ENCODE results near the gene BRME1.

GRCh38 chr19:13892870-13893269, 13.0 kb downstream of the BRME1 start:
- no peak for TF ChIP-seq POLR2AphosphoS5 (IDR thresholded peaks at IDR 0.05; ENCODE audit: borderline replicate concordance, low read depth, low read length)
- TF ChIP-seq EZH2 (IDR thresholded peaks at IDR 0.05): no peak

Data from SK-N-MC (cell line).